Kasumi-1 (cell line): ENCODE results near the gene GLT6D1.

ENCODE experiments used
- DNase-seq, 2 experiments: peaks; one replicate each; lab custom pipeline; 2025; lab: John Stamatoyannopoulos, UW

GLT6D1 gene

GRCh38 chr9:135584934-135585333 lies 54.4 kb downstream of the GLT6D1 start:
- DNase-seq = no peak

GRCh38 chr9:135584371-135584770 lies 55.0 kb downstream of the GLT6D1 start:
- no peak for DNase-seq

GRCh38 chr9:135583688-135584011 lies 55.7 kb downstream of the GLT6D1 start:
- DNase-seq = no peak

GRCh38 chr9:135582966-135583687 lies 56.2 kb downstream of the GLT6D1 start:
- no peak for DNase-seq

GRCh38 chr9:135582541-135582940 lies 56.8 kb downstream of the GLT6D1 start:
- no peak for DNase-seq

GRCh38 chr9:135581636-135582426 lies 57.5 kb downstream of the GLT6D1 start:
- no peak for DNase-seq

GRCh38 chr9:135580664-135581380 lies 58.5 kb downstream of the GLT6D1 start:
- no peak for DNase-seq

GRCh38 chr9:135579889-135580660 lies 59.3 kb downstream of the GLT6D1 start:
- DNase-seq = no peak

GRCh38 chr9:135579356-135579755 lies 60.0 kb downstream of the GLT6D1 start:
- no peak for DNase-seq

GRCh38 chr9:135577256-135577655 lies 62.1 kb downstream of the GLT6D1 start:
- no peak for DNase-seq

GRCh38 chr9:135575995-135576631 lies 63.2 kb downstream of the GLT6D1 start:
- DNase-seq = no peak

- no peak for DNase-seq
Measured at GRCh38 chr9:135574943-135575342, 64.4 kb downstream of the GLT6D1 start.

GRCh38 chr9:135574331-135574730 lies 65.0 kb downstream of the GLT6D1 start:
- no peak for DNase-seq
